Lung (tissue), 12 donors: ENCODE data around the gene LYPD5. TPM values are rescaled to one million over a fixed set of nuclear protein-coding genes. Genes with fewer than 3 reads are reported as not detected.

Experiments used
- ATAC-seq: fragments of 200-7000 bp; cut with Tn5 transposase; one replicate; pipeline ENCODE4 v1.9.1; 2020; ENCODE audit warnings: moderate number of reproducible peaks; ENCODE audit not compliant: insufficient read depth, low FRiP score
- DNase-seq, 3 donors: peaks; one replicate each; pipeline ENCODE4 v3.0.0-alpha.2; 2013 to 2017
- H3K27ac ChIP-seq, 2 donors: one replicate each; pipeline ENCODE4 v1.5.1; 2013; ENCODE audit warnings: mild to moderate bottlenecking in 2 of 2, moderate library complexity in 2 of 2, control low read depth in 1 of 2, inconsistent platforms in 1 of 2, low read depth in 1 of 2, low read length in 1 of 2
- H3K27me3 ChIP-seq, 3 donors: one replicate each; pipeline ENCODE4 v1.5.1; 2013; ENCODE audit warnings: low read length in 2 of 3; ENCODE audit not compliant: control insufficient read depth in 3 of 3, insufficient read depth in 3 of 3
- H3K36me3 ChIP-seq, 4 donors: one replicate each; pipeline ENCODE4 v1.5.1; 2013; ENCODE audit warnings: low read length in 4 of 4, mild to moderate bottlenecking in 1 of 4, moderate library complexity in 1 of 4; ENCODE audit not compliant: control insufficient read depth in 4 of 4, insufficient read depth in 4 of 4
- H3K4me1 ChIP-seq, 5 donors: one replicate each; pipeline ENCODE4 v1.5.1; 2013; ENCODE audit warnings: low read length in 5 of 5, mild to moderate bottlenecking in 2 of 5, moderate library complexity in 1 of 5; ENCODE audit not compliant: control insufficient read depth in 5 of 5, insufficient read depth in 5 of 5
- H3K4me3 ChIP-seq: one replicate; pipeline ENCODE4 v1.5.1; 2013; ENCODE audit warnings: mild to moderate bottlenecking, control low read depth, moderate library complexity
- H3K9ac ChIP-seq, 2 donors: one replicate each; pipeline ENCODE4 v1.5.1; 2013; ENCODE audit warnings: low read length in 2 of 2, control low read depth in 1 of 2; ENCODE audit not compliant: insufficient read depth in 1 of 2
- H3K9me3 ChIP-seq, 4 donors: one replicate each; pipeline ENCODE4 v1.5.1; 2013; ENCODE audit warnings: low read length in 3 of 4, mild to moderate bottlenecking in 1 of 4, moderate library complexity in 1 of 4; ENCODE audit not compliant: control insufficient read depth in 4 of 4, insufficient read depth in 3 of 4
- CTCF ChIP-seq: IDR thresholded peaks from 2 replicates; pipeline ENCODE4 v1.5.1; 2012; ENCODE audit warnings: mild to moderate bottlenecking; ENCODE audit errors: control extremely low read depth, extremely low read depth
- WGBS, 2 donors: extraction: QIAGEN DNeasy Blood & Tissue Kit; methylation state at CpG; one replicate each; pipeline ENCODE4 v1.1.7; 2013; 5-methylcytosine and 5-hydroxymethylcytosine counted together
- polyA plus RNA-seq, 2 donors: library from polyadenylated mRNA; stranded (reverse); fragments of 200-250 nt; gene quantifications; one replicate each; pipeline ENCODE4 v1.2.1, GENCODE V29; 2013
- total RNA-seq, 2 donors: library from RNA; depleted of rRNA in 1 of 2; stranded (reverse); fragments of >200 nt in 1 of 2; gene quantifications; one replicate each; pipeline ENCODE4 v1.2.1, GENCODE V29; 2014 to 2021
- donor health status: control.
- donor health status: control.
- donor health status: Bipolar disorder and iron deficiency.
- donor health status: healthy.
- donor health status: DM: yes; HTN: yes; CAD: no.

LYPD5 gene
- total and polyA plus RNA-seq, 4 donors, result 0.51 to 8.1 (median 2.9) TPM

DNA sequence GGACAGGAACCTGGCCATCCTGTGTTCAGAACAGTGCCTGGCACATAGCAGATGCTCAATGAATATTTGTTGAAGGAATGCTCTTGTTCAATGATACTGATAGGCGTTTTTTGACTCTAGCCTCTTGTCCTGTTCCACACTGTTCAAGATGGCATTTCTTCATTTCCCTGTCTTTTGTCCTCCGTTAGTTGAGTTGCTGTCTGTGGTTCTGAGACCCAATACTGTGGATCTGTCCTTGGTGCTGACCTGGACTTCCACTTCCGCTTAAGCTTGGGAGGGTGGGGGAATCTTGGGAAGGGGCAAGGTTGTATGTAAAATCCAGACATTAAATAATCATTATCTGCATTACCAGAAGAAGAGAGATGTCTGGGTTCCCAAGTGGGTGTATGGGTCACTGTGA lies 13.2 kb downstream of the LYPD5 start:
- Histone ChIP-seq H3K4me3 (no peak overlapping the region), H3K9me3 (no peaks in the 10 kb centered on the region), H3K36me3 (no peaks in the 10 kb centered on the region), H3K27ac (no peak overlapping the region), H3K9ac (no peak overlapping the region), H3K4me1 (peaks cover 0 to 5% (median 0%) of the 10 kb centered on the region in 5 donors), H3K27me3 (no peaks in the 10 kb centered on the region)
- WGBS, 2 donors, result 7% methylated on average over 3 of the region's 3 CpGs
- no peak for TF ChIP-seq CTCF
- no peak for ATAC-seq
- DNase-seq, result peak in 2 of 3 donors; percentile 23 to 57

GRCh38 chr19:43786665-43787064 lies 15.6 kb downstream of the LYPD5 start:
- DNase-seq, result no peak
- no peak overlapping the region for H3K4me3 ChIP-seq
- H3K36me3 ChIP-seq, result no peaks in the 10 kb centered on the region
- no peaks in the 10 kb centered on the region for H3K9me3 ChIP-seq
- no peak overlapping the region for H3K9ac ChIP-seq
- H3K27ac ChIP-seq, result no peak overlapping the region
- 44 to 59% methylated on average over 1 of the region's 1 CpG for WGBS, 2 donors
- ATAC-seq, result no peak
- no peaks in the 10 kb centered on the region for H3K27me3 ChIP-seq
- H3K4me1 ChIP-seq, result peaks cover 0 to 5% (median 0%) of the 10 kb centered on the region in 5 donors
- no peak for TF ChIP-seq CTCF

DNA sequence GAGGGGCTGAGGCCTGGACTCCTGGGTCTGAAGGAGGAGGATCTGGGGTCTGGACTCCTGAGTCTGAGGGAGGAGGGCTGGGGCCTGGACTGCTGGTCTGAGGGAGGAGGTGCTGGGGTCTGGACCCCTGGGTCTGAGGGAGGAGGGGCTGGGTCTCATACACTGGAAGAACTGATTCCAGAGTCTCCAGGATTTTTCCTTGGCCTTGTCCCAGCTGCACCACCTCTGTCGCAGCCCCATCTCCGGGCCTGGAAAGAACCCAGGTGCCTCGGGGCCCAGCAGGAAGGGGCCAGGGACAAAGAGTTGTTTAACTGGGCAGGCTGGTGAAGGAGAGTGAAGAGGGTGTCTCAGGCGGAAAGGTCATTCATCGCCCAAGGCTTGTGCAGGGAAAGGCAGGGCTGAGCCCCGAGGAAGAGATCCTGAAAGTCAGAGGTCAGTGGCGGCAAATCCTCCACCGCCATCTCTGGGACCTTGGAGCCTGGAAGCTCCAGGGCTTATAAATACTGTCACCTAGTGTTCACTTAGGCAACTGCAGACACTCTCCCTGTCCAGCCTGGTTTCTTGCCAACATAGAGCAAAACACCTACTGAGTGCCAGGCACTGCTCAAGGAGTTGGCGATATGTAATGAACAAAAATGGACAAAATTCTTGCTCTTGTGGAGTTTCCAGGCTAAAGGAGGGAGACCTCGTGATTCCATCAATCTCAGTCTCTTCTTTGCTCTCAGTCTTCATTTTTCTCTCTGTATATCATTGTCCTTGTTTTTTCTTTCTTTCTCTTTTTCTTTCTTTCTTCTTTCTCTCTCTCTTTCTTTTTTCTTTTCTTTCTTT lies 17.1 kb downstream of the LYPD5 start:
- ATAC-seq (peak; percentile 77), DNase-seq (peak; percentile 51 to 66 (median 66))
- Histone ChIP-seq H3K9ac (no peak overlapping the region), H3K9me3 (peaks cover 0 to 3% (median 0%) of the 10 kb centered on the region in 4 donors), H3K36me3 (no peaks in the 10 kb centered on the region), H3K27ac (no peak overlapping the region), H3K4me3 (no peak overlapping the region), H3K27me3 (no peaks in the 10 kb centered on the region), H3K4me1 (peaks cover 0 to 7% (median 0%) of the 10 kb centered on the region in 5 donors)
- 15 to 22% methylated on average over 10 of the region's 10 CpGs for WGBS, 2 donors
- TF ChIP-seq CTCF, result peak; percentile 98
